ENCODE data around the gene ZBTB20. TPM values are rescaled to one million over a fixed set of nuclear protein-coding genes. Genes with fewer than 3 reads are reported as not detected.

Gene ZBTB20
- total and polyA plus RNA-seq, 3 experiments from 2014 or later = 6.3 to 25.6 (median 6.5) TPM

- Histone ChIP-seq H3K27ac (ENCODE audit: low read depth, low read length) (no peak overlapping the region), H3K27me3 (ENCODE audit: insufficient read depth, low read length, poor library complexity, severe bottlenecking) (no peaks in the 10 kb centered on the region), H3K4me3 (ENCODE audit: low read length) (no peak overlapping the region), H3K9me3 (ENCODE audit: low read length) (no peaks in the 10 kb centered on the region), H3K36me3 (ENCODE audit: insufficient read depth, low read length) (no peaks in the 10 kb centered on the region), H3K4me1 (ENCODE audit: insufficient read depth, low read length) (peaks cover 32% of the 10 kb centered on the region)
- Mint-ChIP-seq H3K27me3 (no peaks in the 10 kb centered on the region), H3K36me3 (peaks cover 3 to 15% (median 10%) of the 10 kb centered on the region in 3 donors), H3K27ac (peak overlapping the region in 4 of 8 donors; percentile 8 to 45 (median 23)), H3K9me3 (no peaks in the 10 kb centered on the region), H3K4me1 (peaks cover 78 to 96% (median 95%) of the 10 kb centered on the region in 3 donors), H3K4me3 (peak overlapping the region in 2 of 7 donors; percentile 17 to 24)
- DNase-seq = no peak
- ChIA-PET CTCF (interaction anchor here (1.4 to 3.4 kb wide), 2 partner anchors 30 to 116 kb away, joined by 5 to 18 read pairs; no protein-coding TSS in a partner anchor), POLR2A (interaction anchor here (1.3 kb wide), 1 partner anchor 16 kb away, joined by 7 read pairs; no protein-coding TSS in a partner anchor)
These were observed 817.3 kb downstream of the ZBTB20 start for GRCh38 chr3:114329823-114330222.

DNA sequence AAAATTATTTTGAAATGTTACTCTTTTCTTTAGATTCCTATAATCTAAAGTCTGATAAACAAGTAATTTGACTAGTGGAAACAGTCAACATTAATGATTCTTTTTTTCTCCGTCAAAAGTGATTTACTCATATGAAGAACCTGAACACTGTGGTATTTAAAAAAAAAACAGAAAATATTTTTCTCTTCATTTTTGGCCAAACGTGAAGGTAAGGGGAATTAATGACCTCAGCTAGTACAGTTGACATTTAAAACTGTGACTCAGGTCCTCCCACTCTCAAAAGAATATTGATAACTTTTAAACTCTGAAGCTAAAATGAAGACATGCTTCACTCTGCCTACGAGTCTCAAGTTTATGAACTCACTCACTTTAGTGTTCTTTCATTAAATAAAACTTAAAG, 818.7 kb downstream of the ZBTB20 start:
- POLR2A ChIA-PET = interaction anchor here (1.0 to 1.5 kb wide), 3 partner anchors 11 to 21 kb away, joined by 3 to 5 read pairs (median 4); no protein-coding TSS in a partner anchor
- H3K27ac ChIP-seq (ENCODE audit: low read depth, low read length) = no peak overlapping the region
- no peaks in the 10 kb centered on the region for H3K9me3 Mint-ChIP-seq
- H3K27me3 Mint-ChIP-seq = no peaks in the 10 kb centered on the region
- peaks cover 3 to 15% (median 13%) of the 10 kb centered on the region in 3 donors for H3K36me3 Mint-ChIP-seq
- no peak overlapping the region for H3K4me3 ChIP-seq (ENCODE audit: low read length)
- no peak for DNase-seq
- peaks cover 30% of the 10 kb centered on the region for H3K4me1 ChIP-seq (ENCODE audit: insufficient read depth, low read length)
- no peaks in the 10 kb centered on the region for H3K36me3 ChIP-seq (ENCODE audit: insufficient read depth, low read length)
- H3K4me3 Mint-ChIP-seq = peak overlapping the region in 2 of 7 donors; percentile 39 to 71
- CTCF ChIA-PET = interaction anchor here (1.2 to 3.4 kb wide), 5 partner anchors 12 to 105 kb away, joined by 3 to 18 read pairs (median 4); no protein-coding TSS in a partner anchor
- peak overlapping the region in 5 of 8 donors; percentile 13 to 87 (median 65) for H3K27ac Mint-ChIP-seq
- peaks cover 80 to 97% (median 96%) of the 10 kb centered on the region in 3 donors for H3K4me1 Mint-ChIP-seq
- no peaks in the 10 kb centered on the region for H3K9me3 ChIP-seq (ENCODE audit: low read length)
- H3K27me3 ChIP-seq (ENCODE audit: insufficient read depth, low read length, poor library complexity, severe bottlenecking) = no peaks in the 10 kb centered on the region

- no peak for DNase-seq
- no peaks in the 10 kb centered on the region for H3K9me3 Mint-ChIP-seq
- peaks cover 3 to 15% (median 14%) of the 10 kb centered on the region in 3 donors for H3K36me3 Mint-ChIP-seq
- H3K4me1 Mint-ChIP-seq = peaks cover 80 to 97% (median 96%) of the 10 kb centered on the region in 3 donors
- no peaks in the 10 kb centered on the region for H3K27me3 ChIP-seq (ENCODE audit: insufficient read depth, low read length, poor library complexity, severe bottlenecking)
- H3K4me3 ChIP-seq (ENCODE audit: low read length) = no peak overlapping the region
- ChIA-PET POLR2A (interaction anchor here (0.5 to 1.5 kb wide), 3 partner anchors 12 to 114 kb away, joined by 3 to 9 read pairs (median 4); no protein-coding TSS in a partner anchor), CTCF (interaction anchor here (0.6 to 3.4 kb wide), 7 partner anchors 11 to 177 kb away, joined by 3 to 18 read pairs (median 4); no protein-coding TSS in a partner anchor)
- no peaks in the 10 kb centered on the region for H3K27me3 Mint-ChIP-seq
- H3K27ac ChIP-seq (ENCODE audit: low read depth, low read length) = no peak overlapping the region
- H3K27ac Mint-ChIP-seq = peak overlapping the region; percentile 22 to 87 (median 62)
- peaks cover 26% of the 10 kb centered on the region for H3K4me1 ChIP-seq (ENCODE audit: insufficient read depth, low read length)
- no peaks in the 10 kb centered on the region for H3K9me3 ChIP-seq (ENCODE audit: low read length)
- no peaks in the 10 kb centered on the region for H3K36me3 ChIP-seq (ENCODE audit: insufficient read depth, low read length)
- H3K4me3 Mint-ChIP-seq = peak overlapping the region in 6 of 7 donors; percentile 32 to 72 (median 69)
These were observed 819.4 kb downstream of the ZBTB20 start for GRCh38 chr3:114327665-114328064.

- peaks cover 24% of the 10 kb centered on the region for H3K4me1 ChIP-seq (ENCODE audit: insufficient read depth, low read length)
- ChIA-PET POLR2A (interaction anchor here (1.3 to 2.3 kb wide), 4 partner anchors 8 to 101 kb away, joined by 3 to 12 read pairs (median 4); no protein-coding TSS in a partner anchor), CTCF (interaction anchor here (1.0 to 3.2 kb wide), 13 partner anchors 11 to 173 kb away, joined by 3 to 17 read pairs (median 5); no protein-coding TSS in a partner anchor)
- H3K27ac Mint-ChIP-seq = peak overlapping the region; percentile 25 to 93 (median 78)
- DNase-seq = no peak
- no peaks in the 10 kb centered on the region for H3K36me3 ChIP-seq (ENCODE audit: insufficient read depth, low read length)
- no peaks in the 10 kb centered on the region for H3K9me3 Mint-ChIP-seq
- H3K4me3 ChIP-seq (ENCODE audit: low read length) = no peak overlapping the region
- H3K36me3 Mint-ChIP-seq = peaks cover 3 to 21% (median 12%) of the 10 kb centered on the region in 3 donors
- H3K4me3 Mint-ChIP-seq = peak overlapping the region in 5 of 7 donors; percentile 0 to 71 (median 35)
- no peaks in the 10 kb centered on the region for H3K27me3 ChIP-seq (ENCODE audit: insufficient read depth, low read length, poor library complexity, severe bottlenecking)
- no peaks in the 10 kb centered on the region for H3K27me3 Mint-ChIP-seq
- H3K4me1 Mint-ChIP-seq = peaks cover 74 to 98% (median 91%) of the 10 kb centered on the region in 3 donors
- H3K9me3 ChIP-seq (ENCODE audit: low read length) = no peaks in the 10 kb centered on the region
- H3K27ac ChIP-seq (ENCODE audit: low read depth, low read length) = no peak overlapping the region
These were observed 823.4 kb downstream of the ZBTB20 start for GRCh38 chr3:114323546-114324254.

GRCh38 chr3:114320246-114320645, 826.8 kb downstream of the ZBTB20 start:
- ChIA-PET CTCF (interaction anchor here (0.8 to 3.3 kb wide), 2 partner anchors 9 to 29 kb away, joined by 4 to 15 read pairs; no protein-coding TSS in a partner anchor), POLR2A (no interaction called here)
- H3K27me3 Mint-ChIP-seq = peaks cover 0 to 2% of the 10 kb centered on the region in 2 donors
- peak overlapping the region in 1 of 7 donors; percentile 7 for H3K4me3 Mint-ChIP-seq
- H3K27ac Mint-ChIP-seq = peak overlapping the region in 2 of 8 donors; percentile 8 to 34
- peaks cover 2 to 21% (median 15%) of the 10 kb centered on the region in 3 donors for H3K36me3 Mint-ChIP-seq
- Histone ChIP-seq H3K27ac (ENCODE audit: low read depth, low read length) (no peak overlapping the region), H3K4me1 (ENCODE audit: insufficient read depth, low read length) (peaks cover 34% of the 10 kb centered on the region), H3K9me3 (ENCODE audit: low read length) (no peaks in the 10 kb centered on the region), H3K36me3 (ENCODE audit: insufficient read depth, low read length) (no peaks in the 10 kb centered on the region), H3K4me3 (ENCODE audit: low read length) (no peak overlapping the region), H3K27me3 (ENCODE audit: insufficient read depth, low read length, poor library complexity, severe bottlenecking) (no peaks in the 10 kb centered on the region)
- peaks cover 80 to 98% (median 91%) of the 10 kb centered on the region in 3 donors for H3K4me1 Mint-ChIP-seq
- H3K9me3 Mint-ChIP-seq = no peaks in the 10 kb centered on the region
- no peak for DNase-seq

- peaks cover 79 to 98% (median 91%) of the 10 kb centered on the region in 3 donors for H3K4me1 Mint-ChIP-seq
These were observed 827.6 kb downstream of the ZBTB20 start for GRCh38 chr3:114319453-114319852.

DNA sequence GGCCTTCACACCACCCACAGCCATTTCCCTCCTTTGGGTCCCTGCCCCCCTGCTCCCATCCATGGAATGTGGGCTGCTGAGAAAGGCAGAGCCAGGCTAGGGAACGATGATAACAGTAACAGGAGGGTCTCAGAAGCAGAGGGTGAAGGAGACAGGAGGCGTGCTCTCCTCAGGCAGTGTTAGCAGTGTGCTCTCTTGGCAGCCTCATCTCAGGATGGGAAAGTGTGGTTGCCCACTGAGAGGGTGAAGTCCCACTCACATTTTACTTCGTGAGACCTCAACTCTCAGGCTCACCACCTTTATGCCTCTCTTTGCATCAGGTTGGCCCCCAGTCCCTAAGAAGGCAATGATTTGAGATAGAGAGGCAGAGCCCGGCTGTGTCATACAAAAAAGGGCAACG, 828.8 kb downstream of the ZBTB20 start:
- Mint-ChIP-seq H3K4me1 (peaks cover 79 to 98% (median 91%) of the 10 kb centered on the region in 3 donors), H3K4me3 (peak overlapping the region in 6 of 7 donors; percentile 26 to 84 (median 52)), H3K9me3 (no peaks in the 10 kb centered on the region), H3K27me3 (peaks cover 0 to 2% of the 10 kb centered on the region in 2 donors), H3K27ac (peak overlapping the region; percentile 80 to 96 (median 87)), H3K36me3 (peaks cover 2 to 33% (median 19%) of the 10 kb centered on the region in 3 donors)
- H3K4me3 ChIP-seq (ENCODE audit: low read length) = no peak overlapping the region
- DNase-seq = no peak
- H3K9me3 ChIP-seq (ENCODE audit: low read length) = no peaks in the 10 kb centered on the region
- H3K27me3 ChIP-seq (ENCODE audit: insufficient read depth, low read length, poor library complexity, severe bottlenecking) = no peaks in the 10 kb centered on the region
- no peaks in the 10 kb centered on the region for H3K36me3 ChIP-seq (ENCODE audit: insufficient read depth, low read length)
- no peak overlapping the region for H3K27ac ChIP-seq (ENCODE audit: low read depth, low read length)
- peaks cover 34% of the 10 kb centered on the region for H3K4me1 ChIP-seq (ENCODE audit: insufficient read depth, low read length)
- CTCF ChIA-PET = interaction anchor here (1.9 kb wide), 1 partner anchor 19 kb away, joined by 4 read pairs; no protein-coding TSS in a partner anchor
- POLR2A ChIA-PET = interaction anchor here (0.9 kb wide), 1 partner anchor 11 kb away, joined by 5 read pairs; no protein-coding TSS in a partner anchor

More at GRCh38 chr3:114319453-114319852, 827.6 kb downstream of the ZBTB20 start:
- Histone ChIP-seq H3K27me3 (ENCODE audit: insufficient read depth, low read length, poor library complexity, severe bottlenecking) (no peaks in the 10 kb centered on the region), H3K9me3 (ENCODE audit: low read length) (no peaks in the 10 kb centered on the region), H3K4me3 (ENCODE audit: low read length) (no peak overlapping the region), H3K27ac (ENCODE audit: low read depth, low read length) (no peak overlapping the region), H3K36me3 (ENCODE audit: insufficient read depth, low read length) (no peaks in the 10 kb centered on the region), H3K4me1 (ENCODE audit: insufficient read depth, low read length) (peaks cover 31% of the 10 kb centered on the region)
- no peaks in the 10 kb centered on the region for H3K9me3 Mint-ChIP-seq
- peak overlapping the region in 6 of 8 donors; percentile 3 to 73 (median 42) for H3K27ac Mint-ChIP-seq
- CTCF ChIA-PET = interaction anchor here (0.8 to 3.3 kb wide), 2 partner anchors 9 to 28 kb away, joined by 4 to 15 read pairs; no protein-coding TSS in a partner anchor
- peaks cover 2 to 22% (median 15%) of the 10 kb centered on the region in 3 donors for H3K36me3 Mint-ChIP-seq
- peaks cover 0 to 2% of the 10 kb centered on the region in 2 donors for H3K27me3 Mint-ChIP-seq
- POLR2A ChIA-PET = no interaction called here
- peak overlapping the region in 1 of 7 donors; percentile 53 for H3K4me3 Mint-ChIP-seq
- no peak for DNase-seq
